GM21619 (cell line): ENCODE measurements around the gene SOX18.

Experiments
- ATAC-seq: cut with Tn5 transposase; IDR thresholded peaks from one replicate; pipeline ENCODE4 v1.9.1; 2021; ENCODE audit not compliant: unreplicated experiment

The SOX18 gene

DNA sequence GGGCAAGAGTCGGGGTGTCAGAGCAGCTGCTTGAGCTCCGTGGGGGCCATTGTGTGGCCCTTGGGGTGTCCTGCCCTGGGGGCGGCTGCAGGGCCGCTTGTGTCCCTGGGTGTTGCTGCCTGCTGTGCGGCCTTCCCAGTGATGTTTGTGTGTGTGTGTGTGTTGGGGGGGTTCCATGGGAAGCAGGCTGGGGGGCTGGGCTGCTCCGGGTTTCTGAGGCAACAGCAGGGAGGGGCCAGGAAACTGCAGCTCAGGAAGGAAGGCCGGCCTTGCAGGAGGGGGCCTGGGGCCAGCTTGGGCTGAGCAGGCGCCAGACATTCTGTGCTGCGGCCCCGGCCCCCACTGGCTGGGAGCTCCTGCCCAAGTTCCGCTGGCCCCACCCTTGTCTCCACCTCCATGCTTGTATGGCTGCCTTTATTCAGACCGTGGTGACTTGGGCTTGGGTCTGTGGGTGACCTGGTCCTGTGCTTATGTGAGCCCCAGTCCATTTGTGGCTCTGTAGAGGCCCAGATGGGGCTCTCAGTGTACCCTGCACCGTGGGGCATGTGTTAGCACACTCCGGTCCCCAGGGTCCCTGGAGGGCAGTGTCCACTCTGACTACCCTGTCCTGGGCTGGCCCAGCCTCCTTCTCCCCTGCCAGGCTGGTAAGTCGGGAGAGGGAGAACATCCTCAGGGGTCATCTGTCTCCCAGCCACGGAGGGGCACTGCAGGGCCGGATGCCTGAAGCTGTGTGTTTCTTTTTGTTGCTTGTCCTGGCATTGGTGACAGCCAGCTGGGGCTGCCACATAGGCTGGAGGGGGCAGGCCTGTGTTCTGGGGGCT is 4.6 kb upstream of the SOX18 start:
- ATAC-seq = no peak

DNA sequence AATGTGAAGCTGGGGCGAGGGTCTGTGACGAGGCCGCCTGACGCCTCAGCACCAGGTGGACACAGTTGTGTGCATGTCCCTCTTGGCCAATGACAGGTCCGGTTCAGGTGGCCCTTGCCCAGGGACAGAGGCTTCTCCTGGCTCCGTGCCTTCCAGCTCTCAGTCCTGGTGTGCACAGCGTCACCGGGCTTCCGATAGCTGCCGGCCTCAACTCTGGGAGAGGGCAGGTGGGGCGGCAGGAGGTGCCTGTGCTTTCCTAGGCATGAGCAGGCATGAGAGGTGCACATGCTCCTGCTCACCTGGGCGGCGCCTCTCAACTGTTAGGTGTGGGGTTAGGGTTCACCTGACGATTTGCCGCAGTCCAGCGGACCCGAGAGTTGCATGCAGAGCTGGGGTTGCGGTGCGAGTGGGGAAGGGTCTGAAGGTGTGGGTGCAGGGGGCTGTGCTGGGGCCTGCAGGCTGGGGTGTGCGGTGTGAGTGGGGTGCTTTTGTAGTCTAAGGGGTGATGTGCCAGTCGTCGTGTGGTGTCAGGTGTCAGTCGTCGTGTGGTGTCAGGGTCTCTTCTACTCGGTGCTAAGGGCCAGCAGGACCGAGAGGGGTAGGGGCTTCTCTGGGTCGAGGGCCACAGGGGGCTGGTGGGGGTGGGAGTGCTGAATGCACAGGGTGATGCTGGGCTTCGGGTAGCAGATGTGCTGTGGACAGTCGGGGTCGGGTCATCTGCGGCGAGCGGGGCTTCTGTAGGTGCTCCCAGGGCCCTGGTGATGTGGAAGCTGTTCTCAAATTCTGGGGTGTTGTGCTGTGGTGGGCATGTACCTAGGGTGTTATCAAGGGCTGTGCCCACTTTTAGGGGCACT is 3.8 kb upstream of the SOX18 start:
- no peak for ATAC-seq

DNA sequence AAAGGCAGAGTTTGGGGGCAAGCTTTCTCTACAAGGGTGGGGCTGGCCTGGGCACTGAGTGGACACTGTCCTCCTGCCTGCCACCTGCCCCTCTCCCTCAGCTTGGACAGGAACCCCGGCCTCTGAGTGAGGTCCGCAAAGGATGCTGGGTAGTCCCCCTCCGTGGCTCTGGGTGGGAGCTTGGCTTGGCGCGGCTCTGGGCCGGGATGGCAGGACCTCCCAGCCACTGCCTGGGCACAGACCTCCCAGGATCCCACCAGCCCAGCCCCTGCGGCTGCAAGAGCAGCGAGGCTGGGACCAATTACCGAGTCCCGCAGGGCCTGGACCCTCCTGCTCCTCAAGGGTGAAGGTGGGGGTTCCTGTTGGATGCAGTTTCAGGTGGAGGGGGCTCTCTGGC is 2.9 kb upstream of the SOX18 start:
- no peak for ATAC-seq

DNA sequence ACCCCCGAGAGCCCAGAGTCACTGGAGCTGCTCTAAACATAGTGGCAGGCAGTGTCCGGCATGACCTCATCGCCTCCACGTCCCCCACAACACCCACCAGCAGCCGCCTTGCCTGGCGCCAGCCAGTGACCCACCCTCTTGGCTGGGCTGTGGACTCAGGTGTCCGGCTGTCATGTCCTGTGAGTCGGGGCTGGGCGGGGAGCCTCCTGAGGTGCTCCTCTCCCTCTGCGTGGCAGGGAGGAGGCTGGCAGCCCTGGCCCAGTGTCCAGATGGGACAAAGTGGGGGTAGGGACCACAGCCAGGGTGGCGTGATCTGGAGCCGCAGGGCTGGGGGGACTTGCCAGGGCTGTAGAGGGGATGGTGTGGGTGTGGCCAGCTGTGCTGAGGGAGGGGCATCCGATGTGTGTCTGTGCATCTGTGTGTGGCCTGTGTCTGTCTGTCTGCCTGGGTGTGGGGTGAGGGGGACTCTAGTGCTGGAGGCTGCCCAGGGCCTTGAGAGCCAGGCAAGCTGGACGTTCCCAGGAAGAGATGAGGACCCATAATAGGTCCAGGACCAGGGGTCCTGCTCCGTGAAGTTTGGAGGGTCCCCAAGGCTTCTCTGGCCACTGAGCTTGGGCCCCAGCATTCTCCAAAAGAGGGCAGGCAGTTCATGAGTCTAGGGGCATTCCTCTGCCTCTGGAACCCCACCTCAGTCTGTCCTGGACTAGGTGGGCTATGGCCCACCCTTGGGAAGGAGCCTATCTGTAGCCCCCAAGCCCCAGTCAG is 2.3 kb upstream of the SOX18 start:
- ATAC-seq = no peak

DNA sequence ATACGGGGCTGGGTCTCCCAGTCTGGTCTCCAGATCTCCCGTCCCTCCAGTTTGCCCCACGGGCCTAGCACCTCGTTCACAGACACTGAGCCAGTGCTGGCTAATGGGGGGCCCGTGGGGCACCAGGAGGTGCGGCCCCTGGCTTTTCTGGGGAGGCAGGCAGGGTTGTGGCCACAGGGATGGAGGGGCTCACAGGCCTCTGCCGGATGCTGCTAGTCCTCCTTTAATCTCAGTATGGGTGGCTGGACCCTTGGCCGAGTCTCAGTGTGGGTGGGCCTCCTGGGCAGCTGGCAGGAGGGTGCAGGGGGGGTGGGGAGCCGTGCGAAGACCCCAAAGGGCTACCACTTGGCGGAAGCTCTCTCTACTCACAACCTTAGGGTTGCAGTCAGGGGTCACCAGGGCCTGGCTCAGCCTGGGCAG is 1.6 kb upstream of the SOX18 start:
- ATAC-seq = no peak

DNA sequence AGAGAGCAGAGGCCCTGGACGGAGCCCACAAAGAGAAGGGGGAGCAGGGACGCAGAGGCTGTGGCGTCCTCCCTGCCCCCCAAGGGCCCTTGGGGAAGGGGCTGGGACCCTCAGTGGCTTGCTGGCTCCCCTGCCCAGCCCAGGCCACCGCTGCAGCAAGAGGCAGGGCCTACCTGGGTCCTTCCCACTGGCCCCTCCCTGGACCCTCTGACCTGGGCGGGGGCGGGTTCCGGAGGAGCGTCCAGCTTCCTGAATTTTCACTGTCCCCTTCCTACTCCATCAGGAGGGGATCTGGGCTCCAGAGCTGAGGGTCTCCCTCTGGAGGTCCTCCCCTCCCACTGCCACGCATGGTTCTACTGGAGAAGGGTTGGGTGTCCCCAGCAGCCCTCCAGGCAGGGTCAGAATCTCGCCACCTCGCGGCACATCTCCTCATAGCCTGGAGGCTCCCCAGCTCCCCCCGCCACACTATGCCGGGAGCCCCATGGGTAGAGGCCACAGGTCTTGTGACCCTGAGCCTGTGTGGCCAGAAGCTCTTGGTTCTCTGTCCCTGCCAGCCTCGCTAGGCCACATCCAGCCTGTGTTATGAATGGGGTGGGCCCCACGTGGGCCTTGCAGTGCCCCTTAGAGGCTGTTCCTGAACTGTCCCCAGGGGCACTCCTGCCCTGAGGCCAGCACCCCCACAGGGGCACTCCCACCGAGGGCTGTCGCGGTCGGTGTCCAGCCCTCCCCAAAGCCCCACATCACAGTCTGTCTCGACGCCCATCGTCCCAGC is 1.0 kb upstream of the SOX18 start:
- ATAC-seq = no peak

DNA sequence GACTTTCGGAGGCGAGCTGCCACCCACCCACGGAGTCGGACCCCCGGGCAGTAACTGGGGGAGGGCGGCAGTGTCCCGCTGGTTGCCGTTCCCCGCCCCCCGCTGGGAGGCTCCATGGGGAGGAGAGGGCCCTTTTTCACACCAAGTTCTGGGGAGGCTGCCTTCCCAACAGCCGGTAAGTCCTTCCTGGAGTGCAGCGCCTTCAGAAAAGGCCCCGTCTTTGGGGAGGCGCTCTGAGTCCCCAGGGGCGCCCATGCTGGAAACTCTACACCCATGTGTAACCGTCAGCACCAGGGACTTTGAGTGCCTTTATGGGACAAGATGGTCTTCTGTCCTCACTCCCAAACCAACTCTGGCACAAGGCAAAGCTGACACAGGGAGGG is 430 bp upstream of the SOX18 start:
- no peak for ATAC-seq

DNA sequence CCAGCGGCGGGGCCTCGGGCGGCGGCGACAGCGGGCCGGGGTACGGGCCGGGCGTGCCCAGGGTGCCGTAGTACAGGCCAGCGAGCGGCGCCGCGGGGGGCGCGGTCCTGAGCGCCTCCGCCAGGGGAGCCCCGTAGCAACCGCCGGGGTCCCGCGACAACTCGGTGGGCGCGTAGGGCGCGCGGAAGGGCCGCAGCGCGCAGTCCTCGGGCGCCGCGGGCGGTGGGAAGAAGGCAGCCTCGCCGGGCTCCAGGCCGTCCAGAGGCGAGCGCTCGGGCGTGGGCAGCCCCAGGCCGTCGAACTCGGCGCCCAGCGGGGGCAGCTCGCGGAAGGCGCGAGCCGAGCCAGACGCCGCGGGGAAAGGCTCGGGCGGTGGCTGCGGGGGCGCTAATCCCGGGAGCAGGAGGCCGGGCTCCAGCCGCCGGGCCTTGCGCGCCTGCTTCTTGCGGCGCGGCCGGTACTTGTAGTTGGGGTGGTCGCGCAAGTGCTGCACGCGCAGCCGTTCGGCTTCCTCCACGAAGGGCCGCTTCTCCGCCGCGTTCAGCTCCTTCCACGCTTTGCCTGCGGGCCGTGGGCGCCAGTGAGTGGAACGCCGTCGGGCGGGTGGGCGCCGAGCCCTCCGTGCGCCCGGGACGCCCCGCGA is 916 bp downstream of the SOX18 start:
- ATAC-seq = no peak

DNA sequence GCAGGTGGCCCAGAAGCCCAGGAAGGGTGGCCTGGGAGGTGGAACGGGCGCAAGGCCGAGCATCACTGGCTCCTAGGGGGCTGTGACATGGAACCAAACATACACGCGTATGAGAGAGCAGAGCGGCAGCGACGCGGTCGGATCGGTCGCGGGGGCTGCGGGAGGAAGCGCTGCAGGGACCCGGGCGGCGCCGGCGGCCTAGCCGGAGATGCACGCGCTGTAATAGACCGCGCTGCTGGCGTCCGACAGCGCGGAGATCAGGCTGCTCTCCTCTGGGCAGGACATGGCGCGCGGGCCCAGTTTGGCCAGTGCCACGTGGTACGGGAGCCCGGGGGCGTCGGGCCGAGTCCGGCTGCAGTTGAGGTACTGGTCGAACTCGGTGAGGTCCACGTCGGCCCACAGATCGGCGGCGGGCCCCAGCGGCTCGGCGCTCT is 1.5 kb downstream of the SOX18 start:
- ATAC-seq = no peak

DNA sequence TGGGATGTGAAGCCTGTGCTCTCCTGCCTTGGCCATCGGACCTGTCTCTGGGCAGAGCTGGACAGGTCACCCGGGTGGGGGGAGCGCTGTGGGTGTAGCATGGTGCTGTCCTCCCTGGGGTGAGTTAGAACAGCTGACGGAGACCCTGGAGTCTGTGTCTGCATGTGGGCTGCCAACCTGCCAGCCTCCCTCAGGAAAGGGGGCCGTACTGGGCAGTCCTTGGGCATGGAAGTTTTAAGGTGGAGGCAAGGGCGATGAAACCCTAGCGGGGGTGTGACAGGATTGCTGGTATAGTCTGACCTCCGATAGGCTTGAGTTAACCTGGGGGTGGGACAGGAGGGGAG is 2.4 kb downstream of the SOX18 start:
- ATAC-seq = no peak

DNA sequence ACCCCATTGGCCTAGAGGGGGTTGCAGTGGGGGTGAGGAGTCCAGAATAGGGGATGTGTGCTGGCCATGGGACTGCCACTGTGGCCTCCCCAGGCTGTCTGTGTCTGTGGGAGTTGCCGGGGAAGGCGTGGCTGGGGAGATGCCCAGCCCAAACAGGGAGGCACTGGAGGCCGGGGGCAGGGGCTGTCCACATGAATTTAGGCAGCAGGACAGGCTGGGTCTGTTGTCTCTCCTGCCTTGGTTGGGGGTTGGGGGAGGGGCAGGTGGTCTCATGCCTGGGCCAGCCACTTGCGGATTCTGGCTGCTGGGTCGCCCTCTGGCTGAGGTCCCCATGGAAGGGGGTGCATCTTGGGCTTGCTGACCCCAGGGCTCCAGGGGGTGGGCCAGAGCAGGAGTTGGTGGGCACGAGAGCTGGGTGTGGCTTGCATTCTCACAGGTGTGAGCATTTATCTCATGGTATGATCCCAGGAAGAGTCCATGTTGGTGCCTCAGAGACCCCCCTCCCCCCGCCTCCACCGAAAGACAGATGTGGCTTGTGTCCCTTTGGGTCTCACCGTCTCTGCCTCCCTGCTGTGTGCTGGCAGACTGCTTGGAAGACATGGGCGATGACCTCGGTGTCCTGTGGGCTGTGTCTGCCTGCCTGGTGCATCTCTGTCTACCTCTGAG is 4.0 kb downstream of the SOX18 start:
- ATAC-seq = no peak

DNA sequence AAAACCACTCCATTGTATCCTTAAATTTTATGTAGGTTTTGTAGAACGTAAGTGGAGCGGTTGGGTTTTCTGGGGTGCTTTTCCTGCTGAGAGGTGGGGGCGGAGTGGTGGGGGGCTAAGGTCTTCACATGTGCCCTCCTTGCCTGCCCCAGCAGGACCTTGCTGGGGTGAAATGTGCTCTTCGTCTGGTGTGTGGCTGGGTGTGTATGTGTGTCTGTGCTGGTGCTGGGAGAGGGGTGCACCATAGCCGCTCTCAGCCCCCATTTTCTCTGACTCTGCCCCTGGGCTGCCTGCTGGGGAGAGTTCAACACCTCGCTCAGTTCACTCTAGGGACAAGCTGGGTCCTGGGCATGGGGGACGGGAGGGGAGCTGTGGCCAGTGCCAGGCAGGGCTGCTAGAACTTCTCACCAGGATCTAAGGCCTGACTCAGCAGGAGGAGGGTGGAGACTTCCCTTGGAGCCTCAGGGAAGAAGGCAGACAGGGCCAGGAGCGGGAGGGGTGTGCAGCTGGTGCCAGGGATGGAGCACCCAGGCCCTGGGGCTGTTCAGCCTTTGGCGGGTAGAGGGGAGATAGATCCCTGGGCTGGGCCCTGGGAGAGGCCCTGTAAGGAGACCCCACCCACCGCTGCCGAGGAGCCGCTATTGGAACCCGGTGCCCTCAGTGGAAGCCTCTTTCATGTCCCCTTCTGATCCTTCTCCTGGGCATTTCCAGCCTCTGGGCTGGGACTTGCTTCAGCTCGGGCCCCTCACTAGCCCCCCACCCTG is 4.8 kb downstream of the SOX18 start:
- no peak for ATAC-seq

DNA sequence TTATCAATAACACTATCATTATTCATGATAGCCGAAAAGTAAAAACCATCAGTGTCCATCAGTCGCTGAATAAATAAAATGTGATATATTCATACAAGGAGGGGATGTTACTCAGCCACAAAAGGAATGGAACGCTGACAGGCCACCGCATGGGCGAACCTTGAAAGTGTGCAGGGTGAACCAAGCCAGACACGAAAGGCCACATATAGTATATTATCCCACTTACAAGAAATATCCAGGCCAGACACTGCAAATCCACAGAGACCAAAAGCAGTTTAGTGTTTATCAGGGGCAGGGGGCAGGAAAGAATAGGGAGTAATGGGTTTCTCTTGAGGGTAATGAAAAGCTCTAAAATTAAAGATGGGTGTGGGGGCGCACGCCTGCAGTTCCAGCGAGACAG is 5.7 kb downstream of the SOX18 start:
- ATAC-seq = no peak

DNA sequence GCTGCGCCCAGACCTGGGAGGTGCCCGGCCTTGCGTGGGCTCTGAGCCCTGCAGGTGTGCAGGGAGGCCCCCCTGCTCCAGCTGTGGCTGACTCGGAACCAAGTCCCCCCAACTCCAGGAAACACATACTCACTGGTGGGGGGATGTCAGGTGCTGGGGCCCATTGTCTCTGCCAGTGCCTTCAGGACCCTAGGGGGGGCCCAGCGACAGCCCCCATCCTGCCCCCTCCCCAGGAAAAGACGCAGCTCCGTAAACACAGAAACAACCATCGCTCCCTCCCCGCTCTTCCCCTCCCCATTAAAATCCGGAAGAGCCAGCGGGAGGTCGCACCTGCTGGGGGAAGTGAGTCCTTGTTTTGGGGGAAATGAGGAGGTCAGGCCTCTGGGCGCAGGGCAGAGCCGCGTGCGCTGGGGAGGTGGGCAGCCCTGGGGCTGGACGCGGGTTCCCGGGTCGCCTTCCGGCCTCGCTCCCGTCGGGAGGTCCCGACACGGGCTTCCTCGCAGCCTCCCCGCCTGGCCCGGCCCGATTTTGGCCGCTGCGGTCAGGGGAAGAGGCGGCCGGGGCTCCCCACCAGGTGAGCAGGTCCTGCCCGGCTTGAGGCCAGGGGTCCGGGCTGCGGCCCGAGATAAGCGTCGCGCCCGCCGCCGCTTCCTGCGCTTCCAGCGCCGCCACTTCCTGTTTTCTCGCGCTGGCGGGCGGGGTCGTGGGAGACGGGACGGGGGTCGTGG is 7.2 kb downstream of the SOX18 start:
- ATAC-seq = no peak

DNA sequence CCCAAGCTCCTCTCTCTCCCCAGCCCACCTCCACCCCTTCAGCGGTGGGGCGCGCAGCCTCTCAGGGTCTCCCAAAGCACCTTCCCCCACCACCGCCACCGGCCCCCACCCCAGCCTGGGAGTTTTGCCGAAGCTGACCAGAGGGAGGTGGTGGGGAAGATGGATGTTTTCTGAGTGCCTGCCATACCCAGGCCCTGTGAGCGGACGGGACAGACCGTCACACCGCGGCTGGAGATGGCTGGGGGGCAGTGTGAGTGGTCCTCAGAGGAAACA is 7.7 kb downstream of the SOX18 start:
- no peak for ATAC-seq

DNA sequence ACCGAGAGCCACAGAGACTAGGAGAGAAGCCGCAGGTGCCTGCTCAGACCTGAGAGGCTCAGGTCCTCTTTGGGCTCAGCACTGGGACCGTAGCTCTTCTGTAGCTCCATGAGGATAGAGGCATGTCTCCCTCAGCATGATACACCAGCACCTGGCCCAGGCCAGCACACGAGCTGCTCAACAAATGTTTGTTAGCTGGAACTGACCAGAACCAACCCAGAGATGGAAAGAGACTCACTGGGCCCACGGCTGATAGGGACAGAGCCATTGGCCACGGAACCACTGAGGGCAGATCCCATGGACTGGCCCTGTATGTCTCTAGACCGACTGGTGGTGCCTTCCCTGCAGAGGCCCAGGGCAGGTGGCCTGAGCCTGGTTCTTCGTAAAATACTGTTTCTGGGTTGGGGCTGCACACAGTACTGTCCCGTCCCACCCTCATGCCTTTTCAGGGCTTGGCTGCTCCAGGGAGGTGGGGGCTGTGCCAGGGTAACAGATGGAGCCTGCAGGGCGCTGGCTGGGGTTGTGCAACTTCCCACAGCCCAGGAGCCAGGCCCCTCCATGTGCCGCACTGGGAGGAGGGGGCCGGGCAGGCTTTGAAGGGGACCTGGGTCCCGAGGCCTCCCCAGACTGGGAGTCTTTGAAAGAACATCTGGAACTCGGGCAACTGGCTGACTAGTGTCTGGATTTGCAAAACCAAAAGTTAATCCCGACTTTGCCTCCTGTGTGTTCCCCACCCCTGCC is 8.2 kb downstream of the SOX18 start:
- ATAC-seq = no peak

DNA sequence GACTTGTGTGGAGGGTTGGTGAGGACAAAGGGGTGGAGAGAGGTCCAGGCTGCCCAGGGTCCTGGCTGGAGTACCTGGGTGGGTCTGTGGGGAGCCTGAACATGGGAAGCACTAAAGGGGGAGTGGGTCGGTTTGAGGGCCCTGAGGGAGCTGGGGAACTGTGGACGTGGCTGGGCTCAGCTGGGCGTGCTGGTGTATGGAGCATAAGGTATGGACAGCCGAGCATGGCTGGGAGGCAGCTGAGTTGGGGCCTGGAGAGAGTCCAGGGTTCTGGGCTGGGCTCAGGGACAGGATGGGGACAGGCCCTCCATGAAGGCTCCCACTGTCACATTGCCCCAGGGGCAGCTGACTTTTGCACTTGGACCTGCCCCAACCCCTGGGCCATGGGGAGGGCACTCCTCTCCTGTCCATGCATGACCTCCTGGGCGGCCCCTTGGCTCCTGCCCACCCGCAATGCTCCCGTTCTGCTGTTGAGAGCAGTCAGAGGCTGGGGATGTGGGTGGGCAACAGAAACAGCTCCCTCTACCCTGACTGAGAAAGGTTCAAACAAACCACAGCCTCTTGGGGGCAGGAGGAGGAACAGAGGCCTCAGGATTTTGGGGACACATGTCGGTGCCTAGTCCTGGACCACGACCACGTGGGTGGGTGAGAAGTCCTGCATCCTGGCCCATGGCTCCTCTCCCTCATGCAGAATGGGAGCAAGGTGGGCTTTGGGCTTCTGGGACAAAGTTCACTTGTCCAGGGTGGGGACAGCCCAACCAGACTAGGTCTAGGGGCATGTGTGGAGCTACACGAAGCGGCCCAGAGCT is 9.0 kb downstream of the SOX18 start:
- no peak for ATAC-seq
